Measurements from ENCODE around the gene TMX3. TPM values are rescaled to one million over a fixed set of nuclear protein-coding genes. Genes with fewer than 3 reads are reported as not detected.

The TMX3 gene
- total RNA-seq, 1 donor from 2014 or later: 89.6 TPM

- no peaks in the 10 kb centered on the region for H3K79me2 ChIP-seq (ENCODE audit: low read depth)
- peaks cover 6% of the 10 kb centered on the region for H3F3A ChIP-seq (ENCODE audit: low read depth)
- Mint-ChIP-seq H3K9me3 (peaks cover 2% of the 10 kb centered on the region), H3K27me3 (ENCODE audit: insufficient read depth, low read depth) (no peaks in the 10 kb centered on the region), H3K36me3 (no peaks in the 10 kb centered on the region), H3K4me3 (no peak overlapping the region), H3K4me1 (no peaks in the 10 kb centered on the region), H3K27ac (no peak overlapping the region)
- peak; percentile 52 for DNase-seq (ENCODE audit: low spot score)
- no peaks in the 10 kb centered on the region for H3K36me3 ChIP-seq
- peaks cover 10% of the 10 kb centered on the region for H3K4me1 ChIP-seq
- no peaks in the 10 kb centered on the region for H3K27me3 ChIP-seq
- H3K4me3 ChIP-seq: no peak overlapping the region
- TF ChIP-seq EZH2phosphoT487 (IDR thresholded peaks at IDR 0.05) (no peak), EZH2 (IDR thresholded peaks at IDR 0.05) (no peak), CTCF (IDR thresholded peaks at IDR 0.05) (peak; percentile 77)
- no peak overlapping the region for H3K9ac ChIP-seq
- no peaks in the 10 kb centered on the region for H3K9me3 ChIP-seq (ENCODE audit: low read depth)
- H4K20me1 ChIP-seq (ENCODE audit: low read depth): no peaks in the 10 kb centered on the region
- no peak overlapping the region for H3K27ac ChIP-seq
- no peak overlapping the region for H3K4me2 ChIP-seq
- no peak overlapping the region for H2AFZ ChIP-seq (replicated peaks)
Measured at GRCh38 chr18:68735483-68736343, 20.8 kb upstream of the TMX3 start.

- H3K27ac Mint-ChIP-seq: no peak overlapping the region
- Histone ChIP-seq H3K36me3 (no peaks in the 10 kb centered on the region), H4K20me1 (ENCODE audit: low read depth) (no peaks in the 10 kb centered on the region), H3K27ac (no peak overlapping the region), H3K79me2 (ENCODE audit: low read depth) (no peaks in the 10 kb centered on the region), H3F3A (ENCODE audit: low read depth) (peaks cover 6% of the 10 kb centered on the region), H3K9me3 (ENCODE audit: low read depth) (no peaks in the 10 kb centered on the region), H2AFZ (replicated peaks) (no peak overlapping the region), H3K4me2 (no peak overlapping the region), H3K9ac (no peak overlapping the region), H3K27me3 (no peaks in the 10 kb centered on the region), H3K4me3 (no peak overlapping the region), H3K4me1 (peaks cover 10% of the 10 kb centered on the region)
- H3K27me3 Mint-ChIP-seq (ENCODE audit: insufficient read depth, low read depth): no peaks in the 10 kb centered on the region
- DNase-seq (ENCODE audit: low spot score): no peak
- H3K4me1 Mint-ChIP-seq: no peaks in the 10 kb centered on the region
- TF ChIP-seq CTCF (IDR thresholded peaks at IDR 0.05) (no peak), EZH2 (IDR thresholded peaks at IDR 0.05) (no peak), EZH2phosphoT487 (IDR thresholded peaks at IDR 0.05) (no peak)
- H3K9me3 Mint-ChIP-seq: peaks cover 2% of the 10 kb centered on the region
- H3K36me3 Mint-ChIP-seq: no peaks in the 10 kb centered on the region
- H3K4me3 Mint-ChIP-seq: no peak overlapping the region
Measured at GRCh38 chr18:68734308-68734707, 19.4 kb upstream of the TMX3 start.

GRCh38 chr18:68733707-68734106 lies 18.8 kb upstream of the TMX3 start:
- H3K36me3 ChIP-seq: no peaks in the 10 kb centered on the region
- H3F3A ChIP-seq (ENCODE audit: low read depth): peaks cover 6% of the 10 kb centered on the region
- peak; percentile 14 for TF ChIP-seq CTCF (IDR thresholded peaks at IDR 0.05)
- no peak for TF ChIP-seq EZH2phosphoT487 (IDR thresholded peaks at IDR 0.05)
- Mint-ChIP-seq H3K27ac (no peak overlapping the region), H3K27me3 (ENCODE audit: insufficient read depth, low read depth) (no peaks in the 10 kb centered on the region), H3K9me3 (peaks cover 2% of the 10 kb centered on the region), H3K4me1 (no peaks in the 10 kb centered on the region), H3K4me3 (no peak overlapping the region), H3K36me3 (no peaks in the 10 kb centered on the region)
- DNase-seq (ENCODE audit: low spot score): no peak
- H3K27ac ChIP-seq: peak overlapping the region; percentile 0
- H3K79me2 ChIP-seq (ENCODE audit: low read depth): no peaks in the 10 kb centered on the region
- H2AFZ ChIP-seq (replicated peaks): no peak overlapping the region
- no peaks in the 10 kb centered on the region for H3K27me3 ChIP-seq
- peaks cover 10% of the 10 kb centered on the region for H3K4me1 ChIP-seq
- no peak overlapping the region for H3K4me2 ChIP-seq
- H3K9me3 ChIP-seq (ENCODE audit: low read depth): no peaks in the 10 kb centered on the region
- no peak overlapping the region for H3K4me3 ChIP-seq
- H3K9ac ChIP-seq: no peak overlapping the region
- no peaks in the 10 kb centered on the region for H4K20me1 ChIP-seq (ENCODE audit: low read depth)

Measured in neural progenitor cell (in vitro differentiated cells).